GM21529 (cell line): Measurements from ENCODE around the gene CRTAP.
"Not testable (repeated sequence)": the region's sequence is repeated elsewhere in the genome, so short reads cannot be mapped to it uniquely, and the experiment has no call there.

Experiments
- ATAC-seq: cut with Tn5 transposase; IDR thresholded peaks from one replicate; pipeline ENCODE4 v1.9.1; 2021; ENCODE audit not compliant: unreplicated experiment

CRTAP gene

GRCh38 chr3:33139006-33139623 lies 25.3 kb downstream of the CRTAP start:
- peak; percentile 60 for ATAC-seq

GRCh38 chr3:33139996-33140395 lies 26.2 kb downstream of the CRTAP start:
- ATAC-seq, result no peak

DNA sequence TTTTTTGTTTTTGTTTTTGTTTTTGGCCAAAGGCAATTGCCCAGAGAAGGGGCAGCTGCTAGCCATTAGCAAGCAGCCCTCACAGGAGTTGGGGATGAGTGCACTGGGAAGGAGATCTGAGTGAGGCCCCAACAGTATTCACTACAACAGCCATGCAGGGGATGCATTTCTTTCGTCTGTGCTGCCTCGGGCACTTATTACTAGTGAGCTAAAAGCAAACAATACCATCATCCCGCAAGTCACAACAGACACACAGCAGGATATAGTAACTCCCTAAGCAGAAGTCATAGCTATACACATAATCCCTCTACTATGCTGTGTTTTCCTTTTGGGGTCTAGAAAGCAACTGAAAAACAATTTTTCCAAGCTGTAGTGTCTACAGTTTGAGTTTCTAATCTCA lies 27.2 kb downstream of the CRTAP start:
- no peak for ATAC-seq

GRCh38 chr3:33144433-33144832 lies 30.6 kb downstream of the CRTAP start:
- peak; percentile 52 for ATAC-seq

GRCh38 chr3:33145221-33145900 lies 31.5 kb downstream of the CRTAP start:
- no peak for ATAC-seq

DNA sequence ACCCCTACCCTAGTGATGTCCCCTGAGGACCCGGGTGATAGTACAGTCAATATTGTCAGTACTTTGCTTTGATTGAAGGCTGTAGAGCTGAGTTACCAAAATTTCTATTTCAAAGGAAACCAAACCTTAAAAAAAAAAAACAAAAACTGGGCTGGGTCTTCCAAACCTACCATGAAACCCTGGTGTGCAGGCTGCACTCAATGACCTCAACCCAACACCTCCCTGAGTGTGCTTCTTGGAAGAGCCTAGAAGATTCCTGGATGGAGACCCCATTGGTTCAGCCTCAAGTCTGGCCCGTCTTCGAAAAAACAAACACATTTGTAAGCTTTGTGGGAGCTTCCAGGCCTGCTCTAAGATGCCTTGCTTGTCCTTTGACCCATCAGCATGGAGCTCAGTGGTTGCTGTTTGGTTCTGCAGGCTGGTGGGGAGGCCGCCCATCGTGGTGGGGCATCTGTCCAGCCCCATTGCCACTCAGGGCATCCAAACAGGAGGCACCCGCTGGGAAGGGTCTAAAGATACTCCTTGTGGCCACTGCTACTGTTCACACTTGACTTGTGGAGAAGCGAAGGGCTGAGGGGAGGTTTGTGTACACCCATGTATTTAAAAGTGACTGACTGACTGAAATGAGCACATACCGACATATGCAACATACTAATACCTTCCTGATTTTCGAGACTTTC lies 32.2 kb downstream of the CRTAP start:
- no peak for ATAC-seq

GRCh38 chr3:33146791-33147445 lies 33.1 kb downstream of the CRTAP start:
- ATAC-seq, result no peak

DNA sequence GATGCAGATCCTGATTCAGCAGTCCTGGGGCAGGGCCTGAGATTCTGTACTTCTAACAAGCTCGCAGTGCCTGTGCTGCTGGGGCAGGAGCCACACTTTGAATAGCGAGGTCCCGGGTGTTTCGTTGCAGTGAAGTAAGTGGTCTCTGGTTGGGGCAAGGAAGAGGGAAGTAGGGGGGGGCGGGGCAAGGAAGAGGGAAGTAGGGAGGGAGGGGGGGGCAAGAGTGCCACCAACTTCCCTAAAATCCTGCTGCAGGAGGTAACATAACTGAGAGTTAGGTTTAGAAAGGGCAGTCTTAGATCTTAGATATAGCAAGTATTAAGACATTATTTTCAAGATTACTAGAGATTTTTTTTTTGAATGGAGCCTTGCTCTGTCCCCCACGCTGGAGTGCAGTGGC lies 35.5 kb downstream of the CRTAP start:
- ATAC-seq, result no peak

DNA sequence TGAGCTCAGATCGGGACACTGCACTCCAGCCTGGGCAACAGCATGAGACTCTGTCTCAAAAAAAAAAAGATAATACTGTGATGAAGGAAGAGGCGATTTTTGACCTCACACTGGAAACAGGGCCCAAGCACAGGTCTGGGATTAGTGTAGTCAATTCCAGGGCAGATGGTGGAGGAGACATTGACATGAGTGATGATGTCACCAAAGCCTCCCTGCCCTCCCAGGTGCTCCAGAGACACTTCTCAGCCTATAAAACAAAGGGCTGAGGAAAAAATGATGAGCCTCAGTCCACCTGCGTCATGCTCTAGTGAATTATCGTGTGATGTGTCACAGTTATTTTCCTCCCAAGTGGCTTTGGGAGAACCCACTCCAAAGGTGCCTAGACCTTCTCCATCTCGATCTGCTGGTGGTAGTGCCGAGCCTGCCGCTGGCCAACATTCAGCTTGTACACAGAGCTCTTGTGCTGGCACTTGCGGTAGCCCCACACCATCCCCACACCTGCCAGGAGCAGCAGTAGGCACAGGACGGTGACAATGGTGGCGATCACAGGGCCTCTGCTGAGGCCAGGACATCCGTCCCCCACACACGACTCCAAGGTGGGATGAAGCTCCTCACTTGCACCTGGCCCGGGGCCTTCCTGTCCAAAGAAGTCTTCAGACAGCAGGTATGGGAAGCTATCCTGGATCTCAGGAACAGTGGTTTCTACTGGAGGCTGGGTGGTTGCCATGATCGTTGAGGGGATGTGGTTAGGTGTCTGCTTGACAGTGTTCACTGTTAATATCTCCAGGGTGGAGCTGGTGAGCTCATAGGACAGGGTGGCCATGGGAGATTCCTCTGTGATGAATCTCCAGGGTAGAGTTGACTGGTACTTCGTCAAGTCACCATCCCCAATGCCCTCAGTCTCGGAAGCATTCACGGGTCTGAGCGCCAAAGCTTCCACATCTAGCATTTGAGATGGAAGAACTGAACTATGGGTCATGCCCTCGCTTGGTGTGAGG lies 38.8 kb downstream of the CRTAP start:
- ATAC-seq, result no peak

- no peak for ATAC-seq
Observed at GRCh38 chr3:33153782-33154181, 40.0 kb downstream of the CRTAP start.

- ATAC-seq, result no peak
Observed at GRCh38 chr3:33155301-33155700, 41.5 kb downstream of the CRTAP start.

DNA sequence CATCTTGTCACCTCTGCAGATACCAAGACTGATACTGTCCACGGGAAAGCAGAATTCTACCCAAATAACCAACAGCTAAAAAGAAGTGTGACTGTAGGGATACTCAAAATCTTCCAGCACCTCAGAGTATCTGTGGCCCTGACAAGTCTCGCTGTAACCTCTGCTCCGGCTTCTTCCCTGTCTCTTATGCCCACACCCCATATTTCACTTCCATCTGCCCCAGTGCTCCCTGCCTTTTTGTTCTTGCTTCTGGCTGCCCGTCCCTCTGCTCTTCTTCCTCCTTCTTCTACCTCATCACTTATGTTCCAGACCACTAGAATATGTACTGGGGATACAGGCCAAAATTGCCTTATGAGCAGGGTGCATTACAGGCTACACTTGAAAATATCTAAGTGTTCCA lies 45.4 kb downstream of the CRTAP start:
- no peak for ATAC-seq

- ATAC-seq, result no peak
Observed at GRCh38 chr3:33159981-33160380, 46.2 kb downstream of the CRTAP start.

GRCh38 chr3:33162621-33163020 lies 48.8 kb downstream of the CRTAP start:
- not testable (repeated sequence) for ATAC-seq

GRCh38 chr3:33165372-33165771 lies 51.6 kb downstream of the CRTAP start:
- no peak for ATAC-seq

DNA sequence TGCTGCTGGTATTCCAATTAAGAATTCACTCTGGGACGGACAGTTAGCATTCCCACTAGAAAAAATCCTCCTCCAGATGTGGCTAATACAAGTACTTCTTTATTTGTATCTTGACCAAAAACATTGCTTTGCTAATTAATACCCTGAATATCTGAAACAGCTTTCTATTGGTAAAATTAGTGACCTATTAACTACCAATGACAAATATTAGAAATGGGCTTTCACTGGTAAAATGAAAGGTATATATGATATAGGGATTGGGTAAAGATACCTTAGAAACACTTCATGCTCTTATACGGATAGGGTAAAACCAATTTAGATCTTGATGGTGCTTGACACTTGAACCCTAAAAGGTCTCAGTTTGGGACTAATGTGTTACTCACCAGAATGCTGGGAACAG lies 52.3 kb downstream of the CRTAP start:
- no peak for ATAC-seq

GRCh38 chr3:33167284-33167683 lies 53.5 kb downstream of the CRTAP start:
- no peak for ATAC-seq

- ATAC-seq, result no peak
Observed at GRCh38 chr3:33167716-33168336, 54.0 kb downstream of the CRTAP start.

- ATAC-seq, result no peak
Observed at GRCh38 chr3:33170531-33170930, 56.7 kb downstream of the CRTAP start.

DNA sequence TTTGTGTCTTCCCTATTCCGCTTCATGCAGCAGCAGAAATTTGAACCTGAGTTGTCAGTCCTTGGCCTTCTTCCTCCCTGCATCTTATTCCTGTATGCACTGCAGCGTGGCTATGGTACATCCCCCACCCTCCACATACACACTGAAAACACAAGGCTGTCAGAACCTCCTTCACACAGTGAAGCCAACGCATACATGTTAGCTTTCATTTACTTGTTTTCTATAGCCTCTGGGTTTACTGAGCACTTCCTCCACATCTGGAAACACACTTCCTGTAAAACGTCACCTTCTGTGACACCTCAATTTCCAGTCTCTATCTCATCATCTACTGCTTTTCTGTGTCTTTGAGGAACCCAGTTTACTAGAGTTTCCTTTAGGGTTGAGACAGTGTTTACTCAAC lies 57.8 kb downstream of the CRTAP start:
- no peak for ATAC-seq
